HEK293T (cell line): ENCODE results near the gene IL15RA.

Source experiments
- CTCF ChIA-PET: fragments of 350-600 bp; formaldehyde crosslinking; extraction: SDS; loops from one replicate; lab custom pipeline; 2021; ENCODE audit warnings: antibody characterized with exemption, inconsistent platforms; lab: Yijun Ruan, JAX
- POLR2A ChIA-PET: fragments of 350-600 bp; formaldehyde crosslinking; extraction: SDS; loops from one replicate; lab custom pipeline; 2020; ENCODE audit warnings: antibody characterized with exemption, inconsistent platforms; lab: Yijun Ruan, JAX
- DNase-seq: peaks from one replicate; pipeline ENCODE4 v3.0.0; 2012; ENCODE audit warnings: mixed read lengths; ENCODE audit errors: extremely low spot score
- ARNT ChIP-seq: fragments of 450-650 bp; IDR thresholded peaks from 2 replicates; pipeline ENCODE4 v1.6.1; 2017; ENCODE audit warnings: mild to moderate bottlenecking
- BHLHE40 ChIP-seq: fragments of 450-650 bp; IDR thresholded peaks from 2 replicates; pipeline ENCODE4 v1.6.1; 2016; ENCODE audit warnings: mild to moderate bottlenecking, moderate library complexity, borderline replicate concordance
- CTBP1 ChIP-seq: fragments of 450-650 bp; IDR thresholded peaks from 2 replicates; pipeline ENCODE4 v1.6.1; 2016; ENCODE audit warnings: borderline replicate concordance
- ELF4 ChIP-seq: fragments of 450-650 bp; IDR thresholded peaks from 2 replicates; pipeline ENCODE4 v1.6.1; 2017; ENCODE audit warnings: antibody characterized with exemption
- FOXA1 ChIP-seq: fragments of 450-650 bp; IDR thresholded peaks from 2 replicates; pipeline ENCODE4 v1.6.1; 2016; ENCODE audit warnings: mild to moderate bottlenecking
- FOXK2 ChIP-seq: fragments of 450-650 bp; IDR thresholded peaks from 2 replicates; pipeline ENCODE4 v1.6.1; 2016; ENCODE audit warnings: mild to moderate bottlenecking
- FOXM1 ChIP-seq: fragments of 450-650 bp; IDR thresholded peaks from 2 replicates; pipeline ENCODE4 v1.6.1; 2017; ENCODE audit warnings: mild to moderate bottlenecking, borderline replicate concordance
- HDGF ChIP-seq: fragments of 450-650 bp; IDR thresholded peaks from 2 replicates; pipeline ENCODE4 v1.6.1; 2017; ENCODE audit warnings: antibody characterized with exemption, borderline replicate concordance
- L3MBTL2 ChIP-seq: fragments of 450-650 bp; conservative IDR thresholded peaks from 2 replicates; pipeline ENCODE4 v1.6.1; 2016; ENCODE audit warnings: mild to moderate bottlenecking
- LEF1 ChIP-seq: fragments of 450-650 bp; IDR thresholded peaks from 2 replicates; pipeline ENCODE4 v1.6.1; 2017; ENCODE audit warnings: mild to moderate bottlenecking, borderline replicate concordance
- NFRKB ChIP-seq: fragments of 450-650 bp; IDR thresholded peaks from 2 replicates; pipeline ENCODE4 v1.6.1; 2016; ENCODE audit warnings: mild to moderate bottlenecking, moderate library complexity
- SP1 ChIP-seq: fragments of 450-650 bp; IDR thresholded peaks from 2 replicates; pipeline ENCODE4 v1.6.1; 2017
- SUZ12 ChIP-seq: fragments of 450-650 bp; IDR thresholded peaks from 2 replicates; pipeline ENCODE4 v1.6.1; 2016; ENCODE audit warnings: mild to moderate bottlenecking
- TARDBP ChIP-seq: fragments of 450-650 bp; IDR thresholded peaks from 2 replicates; pipeline ENCODE4 v1.6.1; 2016
- ZNF384 ChIP-seq: fragments of 450-650 bp; IDR thresholded peaks from 2 replicates; pipeline ENCODE4 v1.6.1; 2016
- TF ChIP-seq, protein P1 (sequence below): fragments of 450-650 bp; IDR thresholded peaks from 2 replicates; pipeline ENCODE4 v1.6.1; 2016

The IL15RA gene

DNA sequence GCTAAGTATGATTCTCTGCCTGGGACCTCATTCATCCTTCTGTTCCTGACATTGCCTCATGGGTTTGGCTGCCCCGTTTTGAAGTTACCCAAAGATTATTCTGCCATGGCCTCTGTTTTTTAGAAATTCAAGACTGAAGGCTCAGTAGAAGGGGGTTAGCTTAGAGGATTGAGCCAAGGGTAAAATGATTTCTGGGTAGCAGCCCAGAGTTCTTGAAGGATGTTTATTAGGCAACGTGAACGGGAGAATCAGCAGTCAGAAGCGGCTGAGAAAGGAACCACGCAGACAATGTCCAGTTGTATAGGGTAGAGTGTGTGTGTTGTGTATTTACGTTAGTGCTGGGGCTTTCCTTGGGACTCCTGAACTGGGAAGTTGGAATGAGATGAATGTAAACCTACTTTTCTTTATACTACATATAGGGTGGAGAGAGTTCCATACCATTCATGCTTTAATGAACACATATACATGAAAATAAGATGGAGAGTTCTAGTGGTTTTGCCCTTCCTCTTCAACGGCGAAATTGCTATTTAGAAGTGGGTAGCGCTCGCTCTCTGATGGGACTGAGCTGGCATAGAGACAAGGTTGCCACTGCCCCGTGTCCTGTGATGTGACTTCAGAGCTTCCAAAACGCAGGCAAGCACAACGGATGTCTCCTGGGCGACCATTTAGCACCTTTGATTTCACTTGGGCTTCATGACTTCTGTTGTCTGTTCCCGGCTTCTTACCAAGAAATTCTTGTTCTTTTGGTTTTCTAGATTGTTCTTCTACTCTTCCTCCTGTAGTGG lies 35.0 kb upstream of the IL15RA start:
- ChIA-PET CTCF (interaction anchor here (1.1 to 1.6 kb wide), 2 partner anchors 74 to 389 kb away, joined by 3 to 9 read pairs; no protein-coding TSS in a partner anchor), POLR2A (no interaction called here)
- TF ChIP-seq FOXK2 (no peak), FOXM1 (no peak)
- no peak for DNase-seq

DNA sequence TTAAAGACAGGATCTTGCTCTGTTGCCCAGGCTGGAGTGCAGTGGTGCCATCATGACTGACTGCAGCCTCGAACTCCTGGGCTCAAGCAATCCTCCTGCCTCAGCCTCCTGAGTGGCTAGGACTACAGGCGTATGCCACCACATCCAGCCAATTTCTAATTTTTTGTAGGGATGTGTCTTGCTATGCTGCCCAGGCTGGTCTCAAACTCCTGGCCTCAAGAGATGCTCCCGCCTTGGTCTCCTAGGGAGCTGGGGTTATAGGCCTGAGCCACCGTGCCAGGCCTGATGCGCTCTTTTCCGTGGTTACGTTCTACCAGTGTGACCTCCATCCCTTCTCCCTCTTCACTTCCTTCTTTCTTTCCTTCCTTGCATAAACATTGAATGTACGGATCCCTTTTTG lies 34.2 kb upstream of the IL15RA start:
- CTCF ChIA-PET = no interaction called here
- POLR2A ChIA-PET = no interaction called here
- no peak for DNase-seq
- no peak for TF ChIP-seq HDGF
- TF ChIP-seq ELF4 = no peak
- no peak for TF ChIP-seq ZNF384
- TF ChIP-seq NFRKB = no peak
- no peak for TF ChIP-seq FOXM1
- no peak for TF ChIP-seq L3MBTL2

DNA sequence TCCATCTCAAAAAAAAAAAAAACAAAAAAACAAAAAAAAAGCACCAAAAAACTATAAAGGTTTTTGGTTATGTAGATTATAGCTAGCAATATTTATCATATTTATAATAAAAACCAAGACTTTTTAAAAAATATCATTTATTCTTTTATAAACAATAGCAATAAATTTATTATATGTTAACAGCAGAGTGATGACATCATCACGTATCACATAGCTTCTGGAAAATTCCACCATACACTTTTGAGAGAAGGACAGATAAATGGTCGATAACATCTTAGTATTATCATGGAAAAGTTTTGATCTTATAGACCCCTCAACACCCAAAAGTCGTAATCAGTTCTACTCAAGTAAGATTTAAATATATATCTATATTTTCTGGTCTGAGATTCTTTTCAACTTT lies 33.2 kb upstream of the IL15RA start:
- TF ChIP-seq ZNF384 (no peak), L3MBTL2 (no peak), SUZ12 (no peak), SP1 (no peak), BHLHE40 (no peak), ARNT (no peak), FOXA1 (no peak), LEF1 (no peak), NFRKB (no peak), CTBP1 (no peak), TARDBP (no peak), ELF4 (no peak), HDGF (no peak), FOXK2 (no peak), FOXM1 (no peak)
- TF ChIP-seq, protein P1, sequence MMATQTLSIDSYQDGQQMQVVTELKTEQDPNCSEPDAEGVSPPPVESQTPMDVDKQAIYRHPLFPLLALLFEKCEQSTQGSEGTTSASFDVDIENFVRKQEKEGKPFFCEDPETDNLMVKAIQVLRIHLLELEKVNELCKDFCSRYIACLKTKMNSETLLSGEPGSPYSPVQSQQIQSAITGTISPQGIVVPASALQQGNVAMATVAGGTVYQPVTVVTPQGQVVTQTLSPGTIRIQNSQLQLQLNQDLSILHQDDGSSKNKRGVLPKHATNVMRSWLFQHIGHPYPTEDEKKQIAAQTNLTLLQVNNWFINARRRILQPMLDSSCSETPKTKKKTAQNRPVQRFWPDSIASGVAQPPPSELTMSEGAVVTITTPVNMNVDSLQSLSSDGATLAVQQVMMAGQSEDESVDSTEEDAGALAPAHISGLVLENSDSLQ = no peak
- DNase-seq = no peak
- ChIA-PET POLR2A (no interaction called here), CTCF (interaction anchor here (0.6 kb wide), 1 partner anchor 114 kb away, joined by 4 read pairs; no protein-coding TSS in a partner anchor)

DNA sequence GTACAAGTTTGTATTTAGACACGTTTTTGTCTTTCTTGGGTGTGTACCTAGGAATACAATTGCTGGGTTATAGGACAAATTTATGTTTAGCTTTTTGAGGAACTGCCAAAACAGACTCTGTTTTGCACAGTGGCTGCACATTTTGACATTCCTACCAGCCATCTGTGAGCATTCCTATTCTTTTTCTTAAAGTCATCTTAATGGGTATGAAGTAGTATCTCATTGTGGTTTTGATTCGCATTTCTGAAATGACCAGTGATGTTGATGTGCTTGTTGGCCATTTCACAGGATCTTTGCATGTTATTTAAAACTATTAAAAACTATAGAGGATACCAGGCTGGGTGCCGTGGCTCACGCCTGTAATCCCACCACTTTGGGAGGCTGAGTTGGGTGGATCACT lies 32.6 kb upstream of the IL15RA start:
- no peak for DNase-seq
- TF ChIP-seq BHLHE40 (no peak), TARDBP (no peak), ELF4 (no peak), NFRKB (no peak)
- CTCF ChIA-PET = no interaction called here
- POLR2A ChIA-PET = no interaction called here

DNA sequence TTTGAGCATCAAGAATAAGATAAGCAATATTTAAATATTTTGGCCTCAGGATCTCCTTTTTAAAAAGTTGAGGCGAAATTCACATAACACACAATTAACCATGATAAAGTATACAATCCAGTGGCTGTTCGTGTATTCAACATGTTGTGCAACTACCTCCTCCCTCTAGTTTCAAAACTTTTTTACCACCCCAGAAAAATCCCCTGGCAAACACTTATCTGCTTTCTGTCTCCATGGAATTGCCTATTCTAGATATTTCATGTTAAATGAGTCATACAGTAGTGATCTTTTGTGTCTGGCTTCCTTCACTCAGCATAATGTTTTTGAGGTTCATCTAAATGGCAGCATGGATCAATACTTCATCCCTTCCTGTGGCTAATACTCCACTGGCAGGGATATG lies 31.8 kb upstream of the IL15RA start:
- no peak for DNase-seq
- POLR2A ChIA-PET = no interaction called here
- CTCF ChIA-PET = no interaction called here
- TF ChIP-seq CTBP1 = no peak
- no peak for TF ChIP-seq ZNF384
- TF ChIP-seq, protein P1 = no peak
- TF ChIP-seq FOXK2 = no peak
- TF ChIP-seq SP1 = no peak
- TF ChIP-seq BHLHE40 = no peak
- no peak for TF ChIP-seq NFRKB
- TF ChIP-seq TARDBP = no peak
- TF ChIP-seq SUZ12 = no peak
- no peak for TF ChIP-seq LEF1
- no peak for TF ChIP-seq ELF4
- no peak for TF ChIP-seq FOXA1
- TF ChIP-seq L3MBTL2 = no peak
- no peak for TF ChIP-seq ARNT
- TF ChIP-seq HDGF = no peak
- TF ChIP-seq FOXM1 = no peak

DNA sequence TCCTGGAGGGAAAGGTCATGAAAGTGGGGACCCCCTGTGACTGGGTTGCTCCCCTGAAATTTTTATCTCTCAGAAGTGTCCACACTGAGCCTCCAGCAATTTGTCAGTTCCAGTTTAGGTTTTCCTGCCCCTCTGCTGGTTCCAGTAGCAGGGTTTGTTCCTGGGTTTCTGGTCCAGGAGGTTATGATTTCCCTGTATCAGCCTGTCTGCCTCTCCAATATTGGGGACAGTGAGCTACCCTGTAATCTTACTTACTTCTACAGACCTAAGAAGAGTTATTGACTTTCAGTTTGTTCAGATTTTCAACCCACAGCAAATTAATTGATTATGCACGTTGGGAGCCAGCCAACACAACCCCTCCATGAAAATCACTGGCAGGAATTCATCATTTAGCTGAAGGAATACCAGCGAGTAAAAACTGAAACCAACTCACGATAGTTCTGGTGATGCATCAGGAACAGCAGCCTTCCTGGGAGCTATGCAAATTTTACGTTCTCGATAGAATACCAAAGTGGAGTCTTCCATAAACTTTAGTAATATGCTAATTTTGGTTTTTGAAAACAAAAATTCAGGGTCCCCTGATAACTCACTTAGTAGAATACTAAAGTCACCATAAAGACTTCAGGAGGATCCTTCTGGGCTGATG lies 31.3 kb upstream of the IL15RA start:
- POLR2A ChIA-PET = no interaction called here
- CTCF ChIA-PET = no interaction called here
- TF ChIP-seq ARNT (no peak), LEF1 (no peak), ELF4 (no peak), SP1 (no peak), FOXA1 (no peak), TARDBP (no peak), CTBP1 (no peak), HDGF (no peak), ZNF384 (no peak), BHLHE40 (no peak), SUZ12 (no peak), L3MBTL2 (no peak), NFRKB (no peak), FOXK2 (no peak), FOXM1 (no peak)
- TF ChIP-seq, protein P1 = no peak
- no peak for DNase-seq
